ENCODE results near the gene DCTN5. TPM values are rescaled to one million over a fixed set of nuclear protein-coding genes. Genes with fewer than 3 reads are reported as not detected.

DCTN5 gene
- total RNA-seq, 1 donor from 2014 or later, result 42.3 TPM

Other genes starting within 250 kb of the DCTN5 start
- gene COG7, start 188.3 kb upstream of the DCTN5 start, total RNA-seq, result 14.8 TPM
- gene GGA2, start 131.0 kb upstream of the DCTN5 start, total RNA-seq, result 24.6 TPM
- 13.5 TPM for gene EARS2, start 84.1 kb upstream of the DCTN5 start, total RNA-seq
- 27.3 TPM for gene UBFD1, start 83.7 kb upstream of the DCTN5 start, total RNA-seq
- gene NDUFAB1, start 45.1 kb upstream of the DCTN5 start, total RNA-seq, result 79.5 TPM
- 11.3 TPM for gene PALB2, start 156 bp upstream of the DCTN5 start, total RNA-seq
- gene PLK1, start 37.4 kb downstream of the DCTN5 start, total RNA-seq, result 29.9 TPM
- gene ERN2, start 71.8 kb downstream of the DCTN5 start, total RNA-seq, result 0.36 TPM
- gene CHP2, start 113.6 kb downstream of the DCTN5 start, total RNA-seq, result 0.08 TPM
- 0.76 TPM for gene PRKCB, start 194.5 kb downstream of the DCTN5 start, total RNA-seq